Globus pallidus (tissue), 1 donor: ENCODE measurements around the gene MACROD2.

Experiments used
- DNase-seq: peaks from one replicate; pipeline ENCODE4 v3.0.0-alpha.2; 2015; ENCODE audit warnings: low spot score

Gene MACROD2

GRCh38 chr20:16062661-16063581 is 2067.6 kb downstream of the MACROD2 start:
- DNase-seq, result no peak

DNA sequence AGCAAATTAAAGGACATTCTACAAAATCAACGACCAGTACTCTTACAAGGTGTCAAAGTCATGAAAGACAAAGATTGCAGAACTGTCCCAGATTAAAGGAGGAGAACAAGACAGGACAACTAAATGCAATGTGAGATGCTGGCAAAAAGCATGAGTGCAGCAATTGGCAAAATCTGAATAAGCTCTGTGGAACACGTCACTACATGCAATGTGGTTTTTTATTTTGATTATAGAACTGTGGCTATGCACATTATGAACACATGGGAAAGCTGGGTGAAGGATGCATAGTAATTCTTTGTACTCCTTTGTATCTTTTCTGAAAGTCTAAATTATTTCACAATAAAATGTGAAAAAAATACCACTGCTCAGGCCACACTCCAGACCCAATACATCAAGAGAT is 2068.6 kb downstream of the MACROD2 start:
- no peak for DNase-seq

GRCh38 chr20:16064989-16065707 is 2069.8 kb downstream of the MACROD2 start:
- DNase-seq, result peak; percentile 7

GRCh38 chr20:16066571-16066970 is 2071.3 kb downstream of the MACROD2 start:
- DNase-seq, result no peak

- DNase-seq, result no peak
Observed at GRCh38 chr20:16069389-16070010, 2074.2 kb downstream of the MACROD2 start.

- DNase-seq, result no peak
Observed at GRCh38 chr20:16072220-16072619, 2076.9 kb downstream of the MACROD2 start.

DNA sequence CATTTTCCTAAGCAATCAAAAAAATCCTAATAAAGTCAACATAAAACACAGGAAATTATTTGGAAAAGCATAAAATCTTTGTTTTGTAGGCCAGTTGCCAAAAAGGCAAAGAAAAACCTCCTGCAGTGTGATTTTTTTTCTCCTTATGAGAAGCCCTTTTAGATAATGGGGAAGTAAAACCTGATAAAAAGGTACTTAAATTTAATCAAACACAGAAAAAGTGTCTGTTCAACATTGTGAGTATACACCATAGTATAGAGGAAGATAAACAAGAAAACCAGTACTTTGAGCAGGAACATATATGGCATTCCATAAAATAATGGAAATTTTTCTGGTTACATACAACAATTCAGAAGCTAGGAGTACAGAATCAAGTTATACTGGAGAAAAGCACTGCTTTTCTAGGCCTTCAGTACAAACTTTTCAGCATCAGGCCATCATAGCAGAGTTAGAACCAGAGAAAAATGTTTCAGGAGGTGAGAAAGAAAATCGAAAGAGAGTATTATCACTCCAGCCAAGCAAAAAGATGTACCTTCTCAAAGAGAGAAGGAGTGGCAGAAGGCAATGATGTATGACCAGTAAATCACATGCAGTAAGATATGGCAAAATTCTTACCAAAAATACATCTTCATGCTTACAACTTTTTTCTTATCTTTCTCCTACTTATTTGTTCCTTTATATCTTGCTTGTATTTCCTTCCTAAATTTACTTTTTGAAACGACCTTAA is 2083.0 kb downstream of the MACROD2 start:
- DNase-seq, result no peak

DNA sequence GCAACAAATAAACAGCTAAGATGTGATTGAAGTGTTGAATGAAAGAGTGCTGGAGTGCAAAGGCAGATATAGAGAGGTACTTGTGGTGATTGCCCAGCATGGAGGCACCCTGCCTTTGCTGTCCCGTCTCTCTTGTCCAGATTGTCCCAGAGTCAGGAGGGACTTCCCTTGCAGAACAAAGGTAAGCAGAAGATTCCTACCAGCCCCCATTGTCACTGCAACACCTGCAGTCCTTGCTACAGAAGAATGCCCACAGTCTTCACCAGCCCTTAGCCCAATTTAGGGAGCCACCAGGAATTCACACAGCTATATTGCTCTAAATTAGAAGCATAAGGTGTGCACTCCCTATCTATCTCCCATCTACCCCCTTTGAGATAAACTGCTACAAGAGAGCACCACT is 2086.1 kb downstream of the MACROD2 start:
- no peak for DNase-seq

GRCh38 chr20:16082051-16082550 is 2086.8 kb downstream of the MACROD2 start:
- no peak for DNase-seq

DNA sequence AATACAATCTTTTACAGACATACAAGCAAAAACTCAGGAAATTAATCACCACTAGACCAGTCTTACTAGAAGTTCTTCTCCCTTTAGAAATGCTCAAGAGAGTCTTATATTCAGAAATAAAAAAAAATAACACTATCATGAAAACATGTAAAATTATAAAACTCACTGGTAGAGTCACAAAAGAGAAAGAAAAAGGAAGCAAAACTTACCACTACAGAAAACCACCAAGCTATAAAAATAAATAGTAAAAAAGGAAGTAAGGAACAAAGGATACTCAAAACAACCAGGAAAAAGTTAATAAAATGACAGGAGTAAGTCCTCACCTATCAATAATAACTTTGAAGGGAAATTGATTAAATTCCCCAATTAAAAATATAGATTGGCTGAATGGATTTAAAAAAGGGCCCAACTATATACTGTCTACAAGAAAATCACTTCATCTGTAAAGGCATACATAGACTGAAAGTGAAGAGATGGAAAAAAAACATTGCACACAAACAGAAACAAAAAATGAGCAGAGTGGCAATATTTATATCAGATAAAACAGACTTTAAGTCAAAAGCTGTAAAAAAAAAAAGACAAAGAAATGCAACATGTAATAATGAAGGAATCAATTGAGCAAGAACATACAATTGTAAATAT is 2088.4 kb downstream of the MACROD2 start:
- no peak for DNase-seq

- no peak for DNase-seq
Observed at GRCh38 chr20:16095226-16095625, 2099.9 kb downstream of the MACROD2 start.

DNA sequence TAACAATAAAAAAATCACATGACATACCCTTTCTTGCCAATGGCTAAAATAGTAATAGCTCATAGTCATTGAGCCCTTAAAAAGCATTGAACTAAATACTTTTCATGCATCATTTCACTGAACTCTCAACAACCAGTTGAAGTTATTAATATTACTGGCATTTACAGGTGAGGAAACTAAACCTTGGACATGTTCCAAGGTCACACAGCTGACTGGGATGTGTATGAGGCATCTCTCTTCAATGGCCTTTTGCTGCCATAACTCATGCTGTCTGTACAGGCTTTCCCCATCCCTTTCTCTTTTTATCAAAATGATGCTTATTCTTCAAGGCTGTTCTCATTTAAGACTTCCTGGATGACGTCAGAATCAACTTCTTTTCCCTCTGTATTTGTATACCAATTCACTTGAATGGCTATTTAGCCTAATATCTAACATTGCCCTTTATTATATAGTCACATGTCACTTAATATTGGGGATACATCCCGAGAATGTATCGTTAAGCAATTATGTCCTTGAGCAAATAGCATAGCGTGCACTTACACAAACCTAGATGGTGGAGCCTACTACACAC is 2101.5 kb downstream of the MACROD2 start:
- DNase-seq, result no peak

GRCh38 chr20:16097788-16098187 is 2102.5 kb downstream of the MACROD2 start:
- DNase-seq, result no peak

GRCh38 chr20:16098890-16099639 is 2103.7 kb downstream of the MACROD2 start:
- no peak for DNase-seq

GRCh38 chr20:16100111-16100510 is 2104.8 kb downstream of the MACROD2 start:
- no peak for DNase-seq

DNA sequence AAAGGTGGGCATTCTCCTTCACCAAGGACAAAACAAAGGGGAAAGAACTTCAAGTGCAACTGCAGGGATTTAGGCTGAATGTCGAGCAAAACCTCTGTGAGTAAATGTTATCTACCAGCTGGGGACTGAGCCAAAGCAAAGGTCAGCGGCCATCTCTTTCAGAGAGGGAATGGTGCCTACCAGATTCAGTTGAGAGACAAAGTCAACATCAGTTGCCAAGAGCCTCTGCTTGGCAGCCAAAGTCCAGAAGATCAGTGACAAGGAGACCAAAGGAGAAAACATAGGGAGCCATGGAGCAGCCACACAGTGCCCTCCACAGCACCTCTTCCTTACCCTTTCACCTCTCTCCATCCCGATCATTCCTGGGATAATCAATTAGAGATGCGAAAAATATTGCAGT is 2105.5 kb downstream of the MACROD2 start:
- no peak for DNase-seq
